SK-N-SH treated with all-trans-retinoic acid at 6 μM for 48 hours (cell line): ENCODE measurements around the gene RAC2.

Experiments used
- ATAC-seq: fragments of 200-7000 bp; cut with Tn5 transposase; 3 replicates; pipeline ENCODE4 v1.9.1; 2020; ENCODE audit warnings: mild to moderate bottlenecking, moderate library complexity
- ARNTL ChIP-seq: fragments of 450-650 bp; formaldehyde crosslinking; IDR thresholded peaks from 2 replicates; pipeline ENCODE4 v1.5.0; 2020; ENCODE audit warnings: low read depth, mild to moderate bottlenecking, moderate library complexity, borderline replicate concordance
- BACH2 ChIP-seq: fragments of 250-450 bp; sonication (Bioruptor Pico); IDR thresholded peaks from 2 replicates; pipeline ENCODE4 v1.9.0; 2021; ENCODE audit warnings: mild to moderate bottlenecking, borderline replicate concordance
- CSDC2 ChIP-seq: fragments of 250-450 bp; sonication (Bioruptor Pico); IDR thresholded peaks from 2 replicates; pipeline ENCODE4 v1.5.0; 2020; ENCODE audit warnings: mild to moderate bottlenecking, moderate library complexity
- CSRNP3 ChIP-seq: fragments of 250-450 bp; sonication (Bioruptor Pico); IDR thresholded peaks from 2 replicates; pipeline ENCODE4 v1.5.1; 2021; ENCODE audit warnings: mild to moderate bottlenecking, moderate library complexity
- GLIS3 ChIP-seq: fragments of 250-450 bp; sonication (Bioruptor Pico); IDR thresholded peaks from 2 replicates; pipeline ENCODE4 v1.5.0; 2020; ENCODE audit warnings: mild to moderate bottlenecking, moderate library complexity
- ISL1 ChIP-seq: fragments of 250-450 bp; sonication (Bioruptor Pico); IDR thresholded peaks from 2 replicates; pipeline ENCODE4 v2.1.2; 2022; ENCODE audit warnings: mild to moderate bottlenecking, moderate library complexity
- OSR1 ChIP-seq: fragments of 250-450 bp; sonication (Bioruptor Pico); IDR thresholded peaks from 2 replicates; pipeline ENCODE4 v1.8.0; 2022; ENCODE audit warnings: moderate library complexity, mild to moderate bottlenecking, inconsistent platforms
- PATZ1 ChIP-seq: fragments of 250-450 bp; sonication (Bioruptor Pico); IDR thresholded peaks from 2 replicates; pipeline ENCODE4 v1.8.0; 2020; ENCODE audit warnings: mild to moderate bottlenecking, moderate library complexity, borderline replicate concordance
- POU6F1 ChIP-seq: fragments of 250-450 bp; sonication (Bioruptor Pico); IDR thresholded peaks from 2 replicates; pipeline ENCODE4 v1.8.0; 2021; ENCODE audit warnings: low read depth, mild to moderate bottlenecking, moderate library complexity, borderline replicate concordance
- PPARA ChIP-seq: fragments of 250-450 bp; sonication (Bioruptor Pico); IDR thresholded peaks from 2 replicates; pipeline ENCODE4 v1.5.0; 2020; ENCODE audit warnings: mild to moderate bottlenecking, borderline replicate concordance
- RARB ChIP-seq: fragments of 250-450 bp; sonication (Bioruptor Pico); IDR thresholded peaks from 2 replicates; pipeline ENCODE4 v1.8.0; 2021; ENCODE audit warnings: mild to moderate bottlenecking, moderate library complexity
- TCF4 ChIP-seq: fragments of 250-450 bp; sonication (Bioruptor Pico); IDR thresholded peaks from 2 replicates; pipeline ENCODE4 v1.8.0; 2021; ENCODE audit warnings: mild to moderate bottlenecking, moderate library complexity, borderline replicate concordance
- TOX ChIP-seq: fragments of 250-450 bp; sonication (Bioruptor Pico); IDR thresholded peaks from 2 replicates; pipeline ENCODE4 v1.8.0; 2021; ENCODE audit warnings: mild to moderate bottlenecking, moderate library complexity, borderline replicate concordance
- TSHZ2 ChIP-seq: fragments of 250-450 bp; sonication (Bioruptor Pico); IDR thresholded peaks from 2 replicates; pipeline ENCODE4 v1.5.0; 2020; ENCODE audit warnings: mild to moderate bottlenecking, moderate library complexity
- ZC3H10 ChIP-seq: fragments of 250-450 bp; sonication (Bioruptor Pico); IDR thresholded peaks from 2 replicates; pipeline ENCODE4 v1.5.1; 2021; ENCODE audit warnings: mild to moderate bottlenecking, moderate library complexity
- ZFP3 ChIP-seq: fragments of 250-450 bp; sonication (Bioruptor Pico); IDR thresholded peaks from 2 replicates; pipeline ENCODE4 v1.5.0; 2020; ENCODE audit warnings: mild to moderate bottlenecking, moderate library complexity
- ZFP30 ChIP-seq: fragments of 450-650 bp; formaldehyde crosslinking; IDR thresholded peaks from 2 replicates; pipeline ENCODE4 v1.5.0; 2022; ENCODE audit warnings: mild to moderate bottlenecking, moderate library complexity
- ZNF565 ChIP-seq: fragments of 450-650 bp; formaldehyde crosslinking; conservative IDR thresholded peaks from 2 replicates; pipeline ENCODE4 v1.5.0; 2020; ENCODE audit warnings: low read depth, mild to moderate bottlenecking, moderate library complexity
- ZNF70 ChIP-seq: fragments of 450-650 bp; formaldehyde crosslinking; IDR thresholded peaks from 2 replicates; pipeline ENCODE4 v1.5.0; 2020; ENCODE audit warnings: mild to moderate bottlenecking, moderate library complexity
- ZNF8 ChIP-seq: fragments of 450-650 bp; formaldehyde crosslinking; IDR thresholded peaks from 2 replicates; pipeline ENCODE4 v1.5.0; 2020; ENCODE audit warnings: mild to moderate bottlenecking, moderate library complexity
- TF ChIP-seq, protein P1 (sequence below): fragments of 250-450 bp; sonication (Bioruptor Pico); IDR thresholded peaks from 2 replicates; pipeline ENCODE4 v1.5.1; 2020; ENCODE audit warnings: low read depth, mild to moderate bottlenecking, moderate library complexity

The RAC2 gene

GRCh38 chr22:37240240-37240940, 3.7 kb downstream of the RAC2 start:
- TF ChIP-seq ZNF8 (no peak), POU6F1 (CRISPR knock-in tag) (no peak), TOX (CRISPR knock-in tag) (no peak), ZNF565 (no peak), TSHZ2 (CRISPR knock-in tag) (no peak), ARNTL (CRISPR knock-in tag) (no peak), ISL1 (CRISPR knock-in tag) (no peak), ZNF70 (CRISPR knock-in tag) (no peak), ZC3H10 (CRISPR knock-in tag) (no peak), ZFP30 (CRISPR knock-in tag) (no peak), PATZ1 (CRISPR knock-in tag) (no peak), RARB (no peak), ZFP3 (no peak), GLIS3 (CRISPR knock-in tag) (no peak), CSDC2 (CRISPR knock-in tag) (no peak), PPARA (CRISPR knock-in tag) (no peak), CSRNP3 (CRISPR knock-in tag) (no peak), BACH2 (CRISPR knock-in tag) (no peak), OSR1 (CRISPR knock-in tag) (no peak)
- TF ChIP-seq, protein P1, sequence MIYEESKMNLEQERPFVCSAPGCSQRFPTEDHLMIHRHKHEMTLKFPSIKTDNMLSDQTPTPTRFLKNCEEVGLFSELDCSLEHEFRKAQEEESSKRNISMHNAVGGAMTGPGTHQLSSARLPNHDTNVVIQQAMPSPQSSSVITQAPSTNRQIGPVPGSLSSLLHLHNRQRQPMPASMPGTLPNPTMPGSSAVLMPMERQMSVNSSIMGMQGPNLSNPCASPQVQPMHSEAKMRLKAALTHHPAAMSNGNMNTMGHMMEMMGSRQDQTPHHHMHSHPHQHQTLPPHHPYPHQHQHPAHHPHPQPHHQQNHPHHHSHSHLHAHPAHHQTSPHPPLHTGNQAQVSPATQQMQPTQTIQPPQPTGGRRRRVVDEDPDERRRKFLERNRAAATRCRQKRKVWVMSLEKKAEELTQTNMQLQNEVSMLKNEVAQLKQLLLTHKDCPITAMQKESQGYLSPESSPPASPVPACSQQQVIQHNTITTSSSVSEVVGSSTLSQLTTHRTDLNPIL, result no peak
- no peak for ATAC-seq

DNA sequence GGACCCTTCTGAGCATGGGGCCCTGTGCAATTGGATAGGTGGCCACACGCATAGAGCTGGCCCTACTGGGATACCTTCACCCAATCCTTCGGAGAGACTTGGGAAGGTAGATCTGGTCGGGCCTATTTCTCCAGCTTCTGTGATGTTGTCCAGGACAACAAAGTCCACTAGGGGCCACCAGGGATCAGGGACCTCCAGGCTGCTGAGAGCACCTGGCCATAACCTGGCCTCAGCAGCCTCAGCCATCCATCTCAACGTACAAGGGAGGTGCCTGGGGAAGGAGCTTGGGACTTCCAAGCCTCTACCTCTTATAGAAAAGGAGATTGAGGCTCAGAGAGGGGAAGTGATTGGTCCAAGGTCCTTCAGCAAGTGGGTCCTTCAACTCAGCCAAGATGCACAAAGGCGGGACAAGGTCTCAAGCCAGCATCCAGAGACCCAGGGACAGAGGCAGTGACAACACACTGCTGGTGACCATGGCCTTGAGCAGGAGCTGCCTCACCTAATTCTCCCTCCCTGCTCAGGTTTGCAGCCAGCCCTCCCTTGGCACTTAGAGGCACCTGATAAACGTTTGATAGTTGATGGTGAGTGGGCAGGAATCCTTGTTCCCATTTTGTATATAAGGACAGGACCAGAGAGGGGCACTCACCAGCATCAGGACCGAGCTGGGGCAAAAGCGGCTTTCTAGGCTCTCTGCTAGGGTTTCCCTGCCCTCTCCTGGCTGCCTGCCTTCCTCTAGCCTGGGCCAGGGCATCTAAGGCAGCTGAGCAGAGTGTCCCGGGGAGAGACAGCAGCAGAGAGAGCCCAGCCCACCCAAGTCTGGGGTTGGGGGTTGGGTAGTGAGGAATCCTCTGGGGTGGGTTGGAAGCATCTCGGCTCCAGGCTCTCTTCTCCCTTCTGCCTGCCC, 4.5 kb downstream of the RAC2 start:
- TF ChIP-seq ZNF70 (CRISPR knock-in tag) (no peak), CSRNP3 (CRISPR knock-in tag) (no peak), ZFP3 (no peak), GLIS3 (CRISPR knock-in tag) (no peak), TCF4 (CRISPR knock-in tag) (no peak), ISL1 (CRISPR knock-in tag) (no peak), TOX (CRISPR knock-in tag) (no peak), ZNF565 (no peak), PATZ1 (CRISPR knock-in tag) (no peak), OSR1 (CRISPR knock-in tag) (no peak), RARB (no peak), ARNTL (CRISPR knock-in tag) (no peak), CSDC2 (CRISPR knock-in tag) (no peak), PPARA (CRISPR knock-in tag) (no peak), ZC3H10 (CRISPR knock-in tag) (no peak)
- no peak for ATAC-seq
